Femur (tissue), 1 donor: ENCODE data around the gene METTL14.
"Not testable (repeated sequence)": the region's sequence is repeated elsewhere in the genome, so short reads cannot be mapped to it uniquely, and the experiment has no call there.

Experiments used
- DNase-seq: peaks from one replicate; pipeline ENCODE4 v3.0.0-alpha.2; 2017

The METTL14 gene

GRCh38 chr4:118684873-118685811 lies at the start of gene METTL14:
Gene METTL14, plus strand, starts transcription at chr4:118685392. Its CDS starts 143 bp downstream, at chr4:118685535.
- peak; percentile 96 for DNase-seq

- DNase-seq: not testable (repeated sequence)
Observed at GRCh38 chr4:118636126-118636525, 49.1 kb upstream of the METTL14 start.

GRCh38 chr4:118664665-118665064 lies 20.5 kb upstream of the METTL14 start:
- not testable (repeated sequence) for DNase-seq

- DNase-seq: peak; percentile 77
Observed at GRCh38 chr4:118669220-118669619, 16.0 kb upstream of the METTL14 start.

GRCh38 chr4:118670968-118671367 lies 14.2 kb upstream of the METTL14 start:
- not testable (repeated sequence) for DNase-seq

- DNase-seq: no peak
Observed at GRCh38 chr4:118676128-118676527, 9.1 kb upstream of the METTL14 start.

GRCh38 chr4:118680808-118681207 lies 4.4 kb upstream of the METTL14 start:
- no peak for DNase-seq

- no peak for DNase-seq
Observed at GRCh38 chr4:118682928-118683327, 2.3 kb upstream of the METTL14 start.

GRCh38 chr4:118683513-118683912 lies 1.7 kb upstream of the METTL14 start:
- DNase-seq: no peak

- DNase-seq: no peak
Observed at GRCh38 chr4:118703118-118703517, 17.9 kb downstream of the METTL14 start.

- DNase-seq: no peak
Observed at GRCh38 chr4:118711052-118711451, 25.9 kb downstream of the METTL14 start.

GRCh38 chr4:118712872-118713271 lies 27.7 kb downstream of the METTL14 start:
- DNase-seq: no peak

- no peak for DNase-seq
Observed at GRCh38 chr4:118714682-118715081, 29.5 kb downstream of the METTL14 start.

GRCh38 chr4:118716304-118716703 lies 31.1 kb downstream of the METTL14 start:
- no peak for DNase-seq

- DNase-seq: no peak
Observed at GRCh38 chr4:118718511-118719170, 33.4 kb downstream of the METTL14 start.

- no peak for DNase-seq
Observed at GRCh38 chr4:118721752-118722151, 36.6 kb downstream of the METTL14 start.

- no peak for DNase-seq
Observed at GRCh38 chr4:118723369-118723768, 38.2 kb downstream of the METTL14 start.

GRCh38 chr4:118727360-118727759 lies 42.2 kb downstream of the METTL14 start:
- DNase-seq: no peak

- DNase-seq: no peak
Observed at GRCh38 chr4:118729287-118730286, 44.4 kb downstream of the METTL14 start.

GRCh38 chr4:118730683-118731082 lies 45.5 kb downstream of the METTL14 start:
- no peak for DNase-seq

- no peak for DNase-seq
Observed at GRCh38 chr4:118732591-118733330, 47.6 kb downstream of the METTL14 start.
